Cerebellar nuclear complex (tissue), 1 donor: ENCODE measurements around the gene RANBP9.

Experiments used
- DNase-seq, 2 experiments: peaks; one replicate each; lab custom pipeline; 2025; lab: John Stamatoyannopoulos, UW

Gene RANBP9

DNA sequence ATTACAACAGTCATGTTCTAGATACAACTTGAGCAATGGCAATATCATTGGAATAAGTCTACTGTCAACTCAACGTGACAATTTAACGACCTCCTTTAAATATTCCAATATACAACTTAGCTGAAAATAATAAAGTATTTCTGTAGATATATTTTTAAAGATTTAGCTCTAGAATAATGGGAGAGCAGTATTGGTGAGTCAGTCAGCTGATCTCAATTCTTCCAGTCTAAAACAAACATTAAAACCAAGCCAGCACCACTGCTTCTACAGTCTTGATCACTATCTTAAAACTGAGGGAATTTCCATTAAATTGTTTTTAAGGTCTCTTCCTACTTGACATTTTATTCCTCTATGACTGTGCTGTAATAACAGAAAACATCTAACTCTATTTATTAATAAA is 58.3 kb downstream of the RANBP9 start:
- DNase-seq = no peak

- DNase-seq = no peak
Observed at GRCh38 chr6:13649393-13649792, 62.2 kb downstream of the RANBP9 start.

DNA sequence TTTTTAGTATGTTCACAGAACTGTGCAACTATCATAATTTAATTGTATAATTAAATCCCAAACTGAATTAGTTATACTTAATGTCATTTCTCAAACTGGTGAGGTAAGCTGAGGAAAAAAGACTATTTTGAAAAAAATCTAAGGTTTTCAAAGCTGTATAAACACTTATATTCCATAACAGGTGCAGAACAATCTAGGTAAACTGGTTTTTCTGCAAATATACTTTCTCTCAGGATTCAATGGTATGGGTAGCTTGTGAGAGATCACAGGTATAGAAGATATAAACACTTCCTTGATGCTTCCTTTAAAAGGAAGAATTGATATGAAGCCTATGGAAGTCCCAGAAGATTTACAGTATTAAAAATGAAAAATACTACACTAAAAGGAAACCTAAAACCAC is 62.8 kb downstream of the RANBP9 start:
- DNase-seq = no peak

GRCh38 chr6:13643125-13643524 is 68.5 kb downstream of the RANBP9 start:
- DNase-seq = no peak

- no peak for DNase-seq
Observed at GRCh38 chr6:13641315-13641714, 70.3 kb downstream of the RANBP9 start.

GRCh38 chr6:13638626-13639025 is 73.0 kb downstream of the RANBP9 start:
- DNase-seq = no peak

DNA sequence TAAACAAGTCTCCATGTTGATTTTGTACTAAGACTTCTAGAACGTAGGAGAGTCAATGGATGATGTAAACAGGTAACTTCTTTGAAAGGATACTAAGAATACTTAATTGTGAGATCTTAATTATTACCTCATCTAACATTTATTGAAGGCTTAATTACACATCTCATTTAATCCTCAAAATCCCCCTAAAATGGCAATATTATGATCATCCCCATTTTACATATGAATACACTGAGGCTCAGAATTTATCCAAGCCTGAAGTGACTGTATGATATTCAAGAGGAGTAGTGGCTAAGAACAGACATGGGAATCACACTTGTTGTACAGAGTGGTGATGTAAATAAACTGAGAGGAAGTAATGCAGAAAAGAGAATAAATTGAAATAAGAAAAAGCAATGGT is 73.6 kb downstream of the RANBP9 start:
- DNase-seq = no peak

DNA sequence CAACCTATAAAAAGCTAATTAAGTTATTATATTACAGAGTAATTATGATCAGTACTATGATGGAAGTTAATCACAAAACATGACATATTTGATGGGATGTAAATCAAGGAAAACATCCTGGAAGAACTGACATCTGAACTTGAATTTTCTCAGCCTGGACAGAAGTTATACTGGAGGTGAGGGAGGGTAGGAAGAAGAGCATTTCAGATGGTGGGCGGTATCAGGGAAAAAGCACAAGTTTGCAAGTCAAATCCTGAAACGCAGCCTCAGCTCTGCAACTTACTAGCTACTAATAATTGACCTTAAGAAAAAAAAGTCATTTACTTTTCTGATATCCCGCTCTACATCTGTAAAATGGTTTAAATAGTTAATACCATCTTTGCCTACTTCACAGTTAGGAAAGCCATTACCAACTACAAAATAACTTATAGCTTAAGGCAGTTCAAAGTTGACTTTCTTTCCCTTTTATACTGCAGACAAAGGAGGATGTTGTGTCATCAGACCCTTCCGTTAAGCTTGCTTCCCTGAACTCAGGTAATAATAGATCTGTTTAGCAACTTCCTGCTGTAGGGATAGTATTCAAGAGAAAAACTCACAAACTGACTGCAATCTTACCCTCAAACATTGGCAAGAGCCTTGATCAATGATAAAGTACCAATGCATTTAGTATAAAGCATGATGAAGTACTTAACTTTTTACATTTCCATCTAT is 75.5 kb downstream of the RANBP9 start:
- no peak for DNase-seq

DNA sequence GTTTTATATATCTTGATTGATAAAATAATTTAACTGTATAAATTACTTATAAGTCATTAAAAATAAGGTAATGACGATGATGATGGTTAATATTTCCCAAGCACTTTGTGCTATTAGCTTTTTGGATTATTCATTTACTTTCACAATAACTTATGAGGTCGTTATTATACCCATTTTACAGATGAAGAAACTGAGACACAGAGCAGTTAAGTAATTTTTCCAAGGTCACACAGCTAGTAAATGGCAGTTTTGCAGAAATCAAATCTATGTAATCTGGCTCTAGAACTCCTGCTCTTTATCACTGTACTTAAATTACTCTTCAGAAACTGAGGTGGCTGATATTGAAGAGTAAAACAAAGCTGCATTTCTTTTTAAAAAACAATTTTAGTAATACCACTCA is 78.3 kb downstream of the RANBP9 start:
- DNase-seq = no peak

DNA sequence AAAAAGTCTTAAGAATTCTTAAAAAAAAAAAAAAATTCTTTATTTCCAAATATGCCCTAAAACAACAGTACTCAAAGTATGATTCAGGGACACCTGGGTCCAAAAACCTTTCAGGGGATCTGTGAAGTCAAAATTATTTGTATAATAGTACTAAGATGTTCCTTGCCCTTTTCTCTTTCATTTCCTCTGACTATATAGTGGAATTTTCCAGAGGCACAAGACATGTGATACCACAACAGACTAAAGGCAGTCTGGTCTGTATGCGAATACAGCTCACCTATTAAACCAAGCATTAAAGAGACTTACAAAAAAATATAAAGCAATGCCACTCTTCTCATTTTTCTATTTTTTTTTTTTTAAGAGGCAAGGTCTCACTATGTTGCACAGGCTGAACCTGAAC is 81.1 kb downstream of the RANBP9 start:
- DNase-seq = no peak

DNA sequence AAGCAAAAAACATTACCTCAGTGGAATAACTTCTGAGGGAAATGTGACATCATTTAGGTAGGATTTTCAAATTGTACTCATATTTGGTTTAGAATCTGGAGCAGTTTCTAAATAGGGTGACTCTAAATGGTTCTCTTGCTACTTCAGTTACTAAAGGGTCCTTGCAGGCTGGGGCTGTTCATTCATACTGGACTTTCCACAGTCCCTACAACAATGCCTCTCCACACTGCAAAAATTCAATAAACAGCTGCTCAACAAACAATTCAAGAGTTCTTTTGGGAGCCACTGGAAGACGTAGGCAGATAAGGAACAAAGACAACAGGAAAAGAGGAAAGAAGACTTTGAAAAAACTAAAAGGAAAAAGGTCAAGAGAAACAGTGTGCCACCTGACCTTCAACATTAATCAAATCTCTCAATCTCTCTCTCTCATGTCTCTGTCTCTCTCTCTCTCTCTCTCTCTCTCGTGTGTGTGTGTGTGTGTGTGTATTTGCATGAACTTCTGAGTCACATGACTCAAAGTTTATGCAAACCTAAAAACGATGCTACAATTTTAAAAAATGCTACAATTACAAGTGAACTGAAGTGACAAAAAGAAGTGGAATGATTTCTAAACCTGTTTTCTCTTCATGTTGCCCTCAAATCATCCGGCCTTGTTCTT is 82.0 kb downstream of the RANBP9 start:
- no peak for DNase-seq

- DNase-seq = no peak
Observed at GRCh38 chr6:13624871-13625288, 86.8 kb downstream of the RANBP9 start.

- no peak for DNase-seq
Observed at GRCh38 chr6:13617066-13617465, 94.6 kb downstream of the RANBP9 start.

DNA sequence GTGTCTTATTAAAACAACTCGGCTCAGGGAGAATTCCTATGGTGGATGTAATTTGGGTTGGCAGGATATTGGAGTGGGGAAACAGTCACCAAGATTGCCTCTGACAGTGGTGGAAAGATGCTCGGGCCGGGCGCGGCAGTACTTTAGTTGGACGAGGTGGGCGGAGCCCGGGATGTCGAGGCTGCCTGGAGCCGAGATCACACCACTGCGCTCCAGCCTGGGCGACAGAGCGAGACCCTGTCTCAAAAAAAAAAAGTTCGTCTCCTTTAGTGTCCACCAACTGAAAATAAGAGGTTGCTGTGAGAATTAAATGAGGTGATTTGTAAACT is 95.9 kb downstream of the RANBP9 start:
- no peak for DNase-seq

DNA sequence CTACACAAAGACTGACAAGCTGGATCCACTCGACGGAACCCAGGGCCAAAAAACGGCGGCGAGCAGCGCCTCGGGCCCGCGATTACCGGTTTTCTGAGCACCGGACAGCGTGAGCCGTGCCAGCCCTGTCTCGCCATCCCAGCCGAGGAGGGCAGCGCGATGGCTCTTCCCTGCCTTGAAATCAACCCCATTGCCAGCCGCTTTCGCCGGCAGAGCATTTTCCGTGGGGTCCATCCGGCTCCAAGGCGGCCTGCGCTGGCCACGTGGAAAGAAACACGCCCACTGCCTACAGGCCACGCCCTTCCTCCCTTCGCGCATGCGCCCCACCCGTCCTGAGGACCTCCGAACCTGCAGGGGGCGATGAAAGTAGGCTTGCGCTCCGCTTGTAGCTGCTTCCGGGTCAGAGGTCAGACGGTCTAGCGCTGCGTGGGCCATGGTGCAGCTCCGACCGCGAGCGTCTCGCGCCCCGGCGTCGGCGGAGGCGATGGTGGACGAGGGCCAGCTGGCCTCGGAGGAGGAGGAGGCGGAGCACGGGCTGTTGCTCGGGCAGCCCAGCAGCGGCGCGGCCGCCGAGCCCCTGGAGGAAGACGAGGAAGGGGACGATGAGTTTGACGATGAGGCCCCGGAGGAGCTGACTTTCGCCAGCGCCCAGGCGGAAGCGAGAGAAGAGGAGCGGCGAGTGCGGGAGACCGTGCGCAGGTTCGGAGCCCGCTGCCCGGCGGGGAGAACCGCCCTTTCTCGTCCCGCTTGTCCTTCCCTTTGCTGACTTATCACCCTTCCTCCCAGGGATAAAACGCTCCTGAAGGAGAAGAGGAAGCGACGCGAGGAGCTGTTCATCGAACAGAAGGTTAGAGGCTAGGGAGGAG is 96.5 kb downstream of the RANBP9 start, which contains the start of gene NOL7:
NOL7 (plus strand) TSS at position 410 of the 866 bp plus-strand sequence; CDS start at position 434, 24 bp downstream.
- peak; percentile 44 to 89 for DNase-seq

DNA sequence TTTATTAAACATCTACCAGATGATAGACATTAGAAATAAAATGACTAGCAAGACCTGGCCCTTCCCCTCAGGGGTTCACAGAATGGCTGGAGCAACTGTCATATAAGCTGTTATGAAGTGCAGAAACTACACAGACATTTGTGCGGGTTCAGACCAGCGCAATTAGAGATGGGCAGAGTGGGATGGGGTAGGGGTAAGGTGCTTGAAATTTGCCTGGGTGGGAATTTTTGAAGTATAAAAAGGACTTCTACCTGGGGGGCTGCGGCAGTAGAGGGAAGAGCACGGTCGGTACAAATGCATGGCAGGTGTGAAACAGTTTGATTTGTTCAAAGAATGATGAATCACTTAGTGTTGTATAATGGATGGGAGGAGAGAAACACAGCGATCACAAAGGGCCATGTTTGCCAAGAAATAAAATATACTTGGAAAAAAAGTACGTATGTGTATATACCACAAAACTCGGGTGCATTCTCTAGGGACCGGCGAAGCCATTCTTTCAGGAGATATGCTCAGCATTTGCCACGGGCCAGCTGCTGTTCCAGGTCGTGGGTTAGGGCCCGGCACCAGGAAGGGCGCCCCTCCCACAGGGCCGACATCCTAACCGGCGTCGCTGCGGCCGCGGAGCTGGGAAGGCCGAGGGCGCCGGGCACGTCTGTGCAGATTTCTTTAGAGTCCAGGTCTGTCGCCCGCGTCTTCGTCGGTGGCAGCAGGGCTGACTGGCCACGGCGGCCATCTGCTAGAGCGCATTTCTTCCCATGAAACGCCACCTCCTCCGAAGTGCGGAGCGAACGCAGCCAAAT is 97.3 kb downstream of the RANBP9 start:
- DNase-seq = no peak

- no peak for DNase-seq
Observed at GRCh38 chr6:13613029-13613594, 98.5 kb downstream of the RANBP9 start.

- no peak for DNase-seq
Observed at GRCh38 chr6:13611715-13612114, 99.9 kb downstream of the RANBP9 start.

DNA sequence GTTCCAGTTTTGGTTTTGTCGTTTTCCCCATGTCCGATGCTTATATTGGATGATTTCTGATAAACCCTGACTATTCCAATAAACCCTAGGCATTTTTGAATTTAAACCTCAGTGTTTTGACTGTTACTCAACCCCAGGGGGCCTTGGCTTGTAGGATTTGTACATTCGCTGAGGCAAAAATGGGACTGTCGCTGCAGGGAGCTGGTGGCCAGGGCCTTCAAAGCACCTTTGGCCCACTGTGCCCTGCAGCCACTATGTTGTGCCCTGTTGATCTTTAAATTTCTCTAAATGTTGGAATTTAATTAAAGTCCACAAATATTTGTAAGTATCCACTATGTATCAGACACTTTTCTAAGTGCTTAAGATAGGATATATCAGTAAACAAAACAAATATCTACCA is 106.0 kb downstream of the RANBP9 start:
- no peak for DNase-seq

DNA sequence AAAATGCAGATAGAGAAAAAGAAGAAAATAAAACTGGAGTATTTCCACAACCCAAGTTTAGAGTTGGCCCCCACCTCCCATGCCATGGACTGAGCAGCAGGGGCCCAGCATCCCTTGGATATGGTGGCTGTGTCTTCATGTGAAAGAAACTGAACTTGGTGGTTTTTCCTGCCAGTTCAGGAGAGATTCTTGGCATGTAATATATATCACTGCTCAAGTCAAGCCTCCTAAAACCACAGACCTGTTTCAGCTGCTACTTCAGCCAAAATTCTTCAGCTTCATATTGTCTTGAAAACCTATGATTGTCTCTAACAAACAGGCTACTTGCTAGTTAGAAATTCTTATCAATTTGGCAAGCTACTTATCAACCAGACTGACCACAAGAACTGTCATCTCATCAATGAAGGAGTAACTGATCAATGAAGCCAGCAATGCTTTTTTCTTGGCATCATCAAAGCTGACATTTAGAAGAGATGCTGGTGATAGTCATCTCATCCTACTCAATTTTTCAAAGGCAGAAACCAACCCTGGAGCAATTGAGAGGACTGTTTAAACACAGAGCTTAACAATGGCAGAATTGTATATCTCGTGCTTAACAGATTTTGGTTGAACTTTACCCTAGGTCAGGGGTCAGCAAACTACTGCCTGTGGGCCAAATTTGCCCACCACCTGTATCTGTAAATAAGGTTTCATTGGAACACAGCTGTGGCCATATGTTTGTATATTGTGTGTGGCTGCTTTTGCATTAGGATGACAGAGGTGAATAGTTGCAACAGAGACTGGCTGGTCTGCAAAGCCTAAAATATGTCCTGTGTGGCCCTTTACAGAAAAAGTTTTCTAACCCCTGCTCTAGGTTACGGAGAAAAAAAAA is 106.9 kb downstream of the RANBP9 start:
- DNase-seq = no peak

DNA sequence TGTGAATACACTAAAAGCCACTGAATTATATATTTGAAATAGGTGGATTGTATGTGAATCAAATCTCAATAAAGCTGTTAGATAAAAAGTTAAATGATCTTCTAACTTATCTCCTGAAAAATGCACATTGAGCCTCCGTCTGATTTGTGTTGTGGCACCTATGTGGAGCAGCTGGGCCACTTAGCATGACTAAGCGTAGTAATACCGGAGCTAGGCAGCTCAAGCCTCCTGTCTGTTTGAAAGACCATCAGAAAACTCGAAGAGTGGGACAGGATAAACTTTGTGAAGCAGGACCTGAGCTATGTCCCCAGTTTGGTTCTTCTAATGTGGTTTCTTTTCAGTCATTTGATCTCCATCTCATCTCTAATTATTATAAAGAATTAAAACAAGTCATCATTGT is 107.5 kb downstream of the RANBP9 start:
- DNase-seq = no peak
